SHP77 treated with DMSO at 0.1 percent for 48 hours (cell line): ENCODE results near the gene TAAR5.
"Not testable (repeated sequence)": the region's sequence is repeated elsewhere in the genome, so short reads cannot be mapped to it uniquely, and the experiment has no call there.

Experiments
- DNase-seq: peaks from one replicate; lab custom pipeline; 2025; lab: John Stamatoyannopoulos, UW

Gene TAAR5, protein sequence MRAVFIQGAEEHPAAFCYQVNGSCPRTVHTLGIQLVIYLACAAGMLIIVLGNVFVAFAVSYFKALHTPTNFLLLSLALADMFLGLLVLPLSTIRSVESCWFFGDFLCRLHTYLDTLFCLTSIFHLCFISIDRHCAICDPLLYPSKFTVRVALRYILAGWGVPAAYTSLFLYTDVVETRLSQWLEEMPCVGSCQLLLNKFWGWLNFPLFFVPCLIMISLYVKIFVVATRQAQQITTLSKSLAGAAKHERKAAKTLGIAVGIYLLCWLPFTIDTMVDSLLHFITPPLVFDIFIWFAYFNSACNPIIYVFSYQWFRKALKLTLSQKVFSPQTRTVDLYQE

DNA sequence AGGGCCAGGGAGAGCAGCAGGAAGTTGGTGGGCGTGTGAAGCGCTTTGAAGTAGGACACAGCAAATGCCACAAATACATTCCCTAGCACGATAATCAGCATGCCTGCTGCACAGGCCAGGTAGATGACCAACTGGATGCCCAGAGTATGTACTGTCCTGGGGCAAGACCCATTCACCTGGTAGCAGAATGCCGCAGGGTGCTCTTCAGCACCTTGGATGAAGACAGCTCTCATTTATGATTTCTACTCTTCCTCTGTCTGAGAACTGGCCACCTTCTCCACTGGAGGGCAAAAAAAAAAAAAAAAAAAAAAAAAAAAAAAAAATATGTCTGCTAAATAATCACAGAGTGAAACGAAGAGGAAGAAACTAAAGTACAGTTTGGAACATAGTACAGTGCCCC is at the start of gene TAAR5:
Gene TAAR5 (minus strand): TSS at position 288 of the 400 bp plus-strand sequence. CDS start 55 bp downstream, at position 233.
- DNase-seq, result no peak

DNA sequence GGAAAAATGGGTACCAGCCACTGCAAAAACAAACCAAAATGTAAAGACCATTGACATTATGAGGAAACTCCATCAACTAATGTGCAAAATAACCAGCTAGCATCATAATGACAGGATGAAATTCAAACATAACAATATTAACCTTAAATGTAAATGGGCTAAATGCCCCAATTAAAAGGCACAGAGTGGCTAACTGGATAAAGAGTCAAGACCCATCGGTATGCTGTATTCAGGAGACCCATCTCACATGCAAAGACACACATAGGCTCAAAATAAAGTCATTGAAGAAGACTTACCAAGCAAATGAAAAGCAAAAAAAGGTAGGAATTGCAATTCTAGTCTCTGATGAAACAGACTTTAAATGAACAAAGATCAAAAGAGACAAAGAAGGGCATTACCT is 47.6 kb upstream of the TAAR5 start:
- not testable (repeated sequence) for DNase-seq

DNA sequence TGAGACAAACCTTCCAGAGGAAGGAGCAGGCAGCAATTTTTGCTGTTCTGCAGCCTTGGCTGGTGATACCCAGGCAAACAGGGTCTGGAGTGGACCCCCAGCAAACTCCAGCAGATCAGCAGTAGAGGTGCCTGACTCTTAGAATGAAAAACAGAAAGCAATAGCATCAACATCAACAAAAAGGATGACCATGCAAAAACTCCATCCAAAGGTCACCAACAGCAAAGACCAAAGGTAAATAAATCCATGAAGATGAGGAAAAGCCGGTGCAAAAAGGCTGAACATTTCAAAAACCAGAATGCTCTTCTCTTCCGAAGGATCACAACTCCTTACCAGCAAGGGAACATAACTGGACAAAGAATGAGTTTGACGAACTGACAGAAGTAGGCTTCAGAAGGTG is 46.4 kb upstream of the TAAR5 start:
- DNase-seq, result not testable (repeated sequence)

DNA sequence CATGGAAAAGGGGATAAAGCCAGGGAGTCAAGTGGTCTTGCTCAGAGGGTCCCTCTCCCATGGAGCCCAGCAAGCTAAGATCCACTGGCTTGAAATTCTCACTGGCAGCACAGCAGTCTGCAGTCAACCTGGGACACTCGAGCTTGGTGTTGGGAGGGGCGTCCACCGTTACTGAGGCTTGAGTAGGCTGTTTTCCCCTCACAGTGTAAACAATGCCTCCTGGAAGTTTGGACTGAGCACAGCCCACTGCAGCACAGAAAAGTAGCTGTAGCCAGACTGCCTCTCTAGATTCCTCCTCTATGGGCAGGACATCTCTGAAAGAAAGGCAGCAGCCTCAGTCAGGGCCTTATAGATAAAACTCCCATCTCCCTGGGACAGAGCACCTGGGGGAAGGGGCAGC is 45.7 kb upstream of the TAAR5 start:
- not testable (repeated sequence) for DNase-seq

DNA sequence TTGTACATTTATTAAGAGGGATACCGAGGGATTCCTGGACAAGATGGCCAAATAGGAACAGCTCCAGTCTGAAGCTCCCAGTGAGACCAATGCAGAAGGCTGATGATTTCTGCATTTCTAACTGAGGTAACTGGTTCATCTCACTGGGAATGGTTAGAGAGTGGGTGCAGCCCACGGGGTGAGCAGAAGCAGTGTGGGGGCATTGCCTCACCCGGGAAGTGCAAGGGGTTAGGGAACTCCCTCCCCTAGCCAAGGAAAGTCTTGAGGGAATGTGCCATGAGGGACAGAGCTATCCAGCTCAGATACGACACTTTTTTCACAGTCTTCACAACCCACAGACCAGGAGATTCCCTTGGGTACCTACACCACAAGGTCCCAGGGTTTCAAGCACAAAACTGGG is 45.3 kb upstream of the TAAR5 start:
- no peak for DNase-seq

DNA sequence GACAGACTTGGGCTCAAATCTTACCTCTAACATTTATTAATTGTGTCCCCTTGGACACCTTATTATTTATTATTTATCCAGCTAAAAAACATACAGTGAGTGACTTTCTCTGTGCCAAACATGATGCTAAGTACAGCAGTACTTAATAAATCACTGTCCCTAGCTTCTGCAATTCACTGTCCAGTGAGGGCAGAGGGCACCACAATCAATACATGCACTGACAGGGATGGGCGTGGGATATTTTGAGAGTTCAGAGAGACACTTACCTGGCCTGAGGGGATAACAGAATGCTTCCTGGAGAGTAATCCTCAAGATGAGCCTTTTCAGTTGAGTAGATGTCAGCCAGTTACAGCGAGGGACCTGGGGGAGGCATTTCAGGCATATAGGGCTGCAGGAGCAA is 43.8 kb upstream of the TAAR5 start:
- no peak for DNase-seq

DNA sequence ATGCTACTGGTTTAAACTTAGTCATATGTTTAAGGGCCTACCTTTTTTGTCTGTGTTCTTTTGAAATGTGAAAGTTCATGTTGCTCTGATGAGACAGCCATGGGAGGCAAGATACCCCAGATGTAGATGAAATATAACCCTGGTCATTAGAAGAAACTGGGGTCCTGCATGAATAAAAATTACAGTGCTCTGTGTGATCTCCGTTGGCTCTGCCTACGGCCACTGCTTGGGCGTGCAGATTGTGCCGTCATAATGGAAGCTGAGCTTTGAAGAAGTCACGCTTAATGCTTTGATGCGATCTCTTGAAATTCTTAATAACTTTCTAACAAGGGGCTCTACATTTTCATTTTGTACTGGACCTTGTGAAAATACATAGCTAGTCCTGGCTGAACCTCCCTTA is 34.6 kb upstream of the TAAR5 start, which contains the start of gene TAAR2:
Gene TAAR2 (minus strand): TSS at position 101 of the 400 bp plus-strand sequence. CDS start 0 bp downstream, at position 101.
- DNase-seq, result no peak

DNA sequence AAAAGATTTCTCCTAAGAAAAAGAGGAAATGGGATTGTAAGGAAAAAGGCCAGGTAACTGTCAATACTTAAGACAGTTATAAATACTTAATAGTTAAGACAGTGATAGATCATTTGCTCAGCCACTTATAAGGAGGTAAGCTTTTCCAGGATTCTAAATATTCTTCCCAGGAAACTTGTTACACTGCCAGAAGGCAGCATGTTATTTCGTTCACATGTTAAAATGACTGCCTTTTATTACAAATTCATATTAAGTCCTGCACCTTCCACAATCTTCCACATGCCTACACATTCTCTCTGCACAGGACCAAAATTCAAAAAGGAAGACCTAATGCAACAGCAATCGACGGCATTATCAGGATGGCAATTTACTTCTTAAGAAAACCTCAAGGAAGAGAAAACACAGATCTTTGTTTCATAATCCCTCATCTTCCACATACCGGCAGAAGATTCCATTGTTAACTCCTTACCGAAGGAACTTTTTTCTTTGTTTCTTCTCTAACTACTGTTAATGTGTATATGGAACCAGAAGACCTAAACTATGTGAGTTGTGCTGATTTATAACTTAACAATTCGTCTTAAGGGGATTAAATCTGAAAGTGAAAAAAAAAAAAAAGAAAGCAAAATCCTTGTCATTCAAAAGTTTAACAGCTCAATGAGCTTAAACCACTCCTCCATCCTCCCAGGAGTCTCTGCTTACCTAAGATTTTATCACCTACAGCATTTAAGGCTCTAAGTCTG is 33.7 kb upstream of the TAAR5 start:
- no peak for DNase-seq

DNA sequence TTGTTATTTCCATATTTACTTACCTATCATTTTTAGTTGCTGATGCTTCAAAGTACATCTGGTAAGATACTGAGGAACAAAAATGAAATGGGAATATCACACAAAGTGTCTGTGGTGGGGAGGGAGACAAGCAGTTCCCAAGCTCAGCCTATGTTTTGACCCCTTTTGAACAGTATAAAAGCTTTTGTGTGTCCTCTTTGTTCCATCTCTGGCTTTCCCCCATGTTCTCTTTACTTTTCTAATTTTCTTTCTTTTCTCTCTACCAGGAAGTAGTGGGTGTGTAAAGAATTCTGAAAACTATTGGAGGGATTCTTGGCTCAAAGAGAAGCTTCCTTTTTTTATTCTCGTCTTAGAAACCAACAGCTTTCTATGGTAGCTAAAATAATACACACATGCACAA is 27.1 kb upstream of the TAAR5 start:
- no peak for DNase-seq

DNA sequence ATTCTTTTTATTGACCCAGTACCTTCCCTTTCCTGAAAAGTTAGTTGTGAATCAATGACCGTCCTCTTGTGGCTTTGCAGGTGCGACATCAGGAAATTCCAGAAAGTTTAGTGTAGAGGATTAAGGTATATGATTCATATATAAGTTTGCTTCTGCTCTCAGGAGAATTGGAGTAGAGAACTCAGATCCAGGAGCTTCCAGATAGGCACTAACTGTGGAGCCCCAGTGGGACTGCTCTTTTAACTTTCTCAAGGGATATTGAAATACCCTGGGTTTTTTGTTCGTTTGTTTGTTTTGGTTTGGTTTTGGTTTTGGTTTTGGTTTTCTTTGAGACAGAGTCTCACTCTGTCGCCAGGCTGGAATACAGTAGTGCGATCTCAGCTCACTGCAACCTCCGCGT is 25.0 kb upstream of the TAAR5 start:
- DNase-seq, result no peak

DNA sequence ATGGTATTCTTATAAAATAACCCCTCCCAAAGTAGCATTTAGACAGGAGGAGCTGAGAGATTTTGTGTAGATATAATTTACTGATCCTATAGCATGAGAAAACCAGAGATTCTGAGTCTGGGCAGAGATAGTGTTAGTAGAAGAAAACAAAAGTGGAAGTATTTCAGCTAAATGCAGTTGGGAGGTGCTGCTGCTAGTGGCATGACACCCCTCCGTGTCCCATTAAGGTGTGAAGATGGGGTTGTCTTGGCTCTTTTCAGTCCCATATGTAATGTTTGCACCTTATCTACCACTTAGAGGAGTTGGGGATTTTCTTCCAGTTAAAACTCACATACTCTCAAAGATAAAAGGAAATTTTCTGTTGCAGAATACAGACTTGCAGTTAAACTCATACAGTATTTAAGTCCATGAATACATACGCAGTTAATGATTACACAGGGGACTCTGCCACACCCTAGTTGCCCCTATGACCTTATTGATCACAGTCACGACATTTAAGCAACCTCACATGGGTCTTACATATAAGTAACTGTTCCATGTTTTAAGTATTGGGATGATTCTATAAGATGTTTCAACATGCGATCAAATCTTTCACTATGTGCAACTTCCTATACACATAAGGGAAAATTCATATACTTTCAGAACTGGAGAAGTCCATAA is 23.0 kb upstream of the TAAR5 start:
- DNase-seq, result no peak

DNA sequence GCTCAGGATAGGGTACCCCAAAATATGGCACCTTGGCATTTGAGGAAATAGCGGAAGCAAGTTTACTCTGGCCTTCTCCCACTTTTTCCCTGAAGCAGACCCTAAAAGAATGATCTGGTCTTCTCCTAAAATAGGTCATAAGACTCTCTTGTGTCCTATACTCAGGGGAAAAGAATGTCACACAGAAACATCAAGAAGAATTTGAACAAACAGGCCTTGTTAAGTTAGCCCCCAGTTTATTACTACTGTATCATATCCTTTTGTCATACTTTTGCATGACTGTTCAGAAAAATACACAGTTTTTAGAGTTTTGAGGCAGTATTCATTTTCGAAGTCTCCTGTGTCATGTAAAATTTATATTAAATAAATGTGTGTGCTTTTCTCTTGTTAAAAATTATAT is 22.1 kb upstream of the TAAR5 start:
- DNase-seq, result no peak

DNA sequence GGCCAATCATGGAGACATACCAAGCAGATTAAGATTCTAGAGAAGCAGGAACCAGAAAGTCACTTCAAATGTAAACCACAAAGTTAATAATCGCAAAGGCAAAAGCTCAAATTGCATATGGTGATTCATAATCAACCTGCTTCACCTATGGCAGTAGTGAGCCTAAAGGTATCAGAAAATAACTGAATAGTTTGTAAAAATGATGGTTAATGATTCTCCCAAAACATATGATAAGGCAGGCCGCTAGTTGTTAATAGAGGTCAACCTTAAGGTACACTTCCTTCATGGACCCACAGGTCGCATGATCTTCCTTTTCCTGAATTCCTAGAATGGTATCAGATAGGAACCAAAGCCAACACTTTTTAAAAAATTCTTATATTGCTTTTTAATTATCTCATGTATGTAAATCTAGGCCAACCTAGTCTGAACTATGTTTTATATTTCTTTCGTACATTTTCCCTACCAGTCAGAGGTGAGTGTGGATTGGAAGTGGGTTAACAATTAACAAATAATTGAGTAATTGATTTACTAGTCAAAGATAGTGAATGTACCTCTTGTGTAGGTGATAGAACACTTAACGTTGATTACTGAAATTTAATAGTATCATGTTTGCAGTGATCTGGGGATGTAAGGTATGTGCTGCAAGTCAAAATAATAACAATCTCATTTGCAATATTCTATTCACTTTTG is 18.1 kb upstream of the TAAR5 start:
- no peak for DNase-seq

DNA sequence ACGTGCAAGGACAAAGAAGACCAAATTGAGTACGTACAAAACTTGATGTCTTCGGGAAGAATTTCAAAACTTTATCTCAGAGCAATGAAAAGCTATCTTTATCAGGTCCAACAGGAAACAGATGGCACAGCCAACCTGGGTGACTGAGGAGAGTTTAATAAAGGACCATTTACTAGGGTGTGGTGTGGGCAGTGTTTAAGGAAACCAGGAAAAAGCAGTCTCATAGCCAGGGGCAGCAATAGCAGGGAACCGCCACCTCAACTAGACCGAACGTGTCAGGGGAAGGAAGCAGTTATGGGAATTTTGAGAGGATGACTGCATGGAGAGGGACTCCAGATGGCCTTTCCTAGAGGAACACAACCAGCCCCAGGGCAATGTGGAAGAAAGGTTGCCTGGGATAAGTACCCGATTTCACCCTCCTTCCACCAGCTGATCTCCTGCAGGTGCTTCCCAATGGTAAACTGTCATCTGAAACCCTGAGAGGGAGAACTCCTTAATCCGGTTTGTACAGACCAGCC is 15.2 kb upstream of the TAAR5 start:
- no peak for DNase-seq

DNA sequence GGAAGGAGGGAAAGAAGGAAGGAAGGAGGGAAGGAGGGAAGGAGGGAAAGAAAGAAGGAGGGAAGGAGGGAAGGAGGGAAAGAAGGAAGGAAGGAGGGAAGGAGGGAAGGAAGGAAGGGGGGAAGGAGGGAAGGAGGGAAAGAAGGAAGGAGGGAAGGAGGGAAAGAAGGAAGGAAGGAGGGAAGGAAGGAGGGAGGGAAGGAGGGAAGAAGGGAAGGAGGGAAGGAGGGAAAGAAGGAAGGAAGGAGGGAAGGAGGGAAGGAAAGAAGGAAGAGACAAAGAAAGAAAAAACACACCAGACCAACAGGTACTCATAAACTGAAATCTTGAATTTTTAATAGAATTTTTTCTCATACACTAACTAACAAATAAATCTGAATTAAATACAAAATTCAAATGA is 11.4 kb upstream of the TAAR5 start:
- DNase-seq, result not testable (repeated sequence)

DNA sequence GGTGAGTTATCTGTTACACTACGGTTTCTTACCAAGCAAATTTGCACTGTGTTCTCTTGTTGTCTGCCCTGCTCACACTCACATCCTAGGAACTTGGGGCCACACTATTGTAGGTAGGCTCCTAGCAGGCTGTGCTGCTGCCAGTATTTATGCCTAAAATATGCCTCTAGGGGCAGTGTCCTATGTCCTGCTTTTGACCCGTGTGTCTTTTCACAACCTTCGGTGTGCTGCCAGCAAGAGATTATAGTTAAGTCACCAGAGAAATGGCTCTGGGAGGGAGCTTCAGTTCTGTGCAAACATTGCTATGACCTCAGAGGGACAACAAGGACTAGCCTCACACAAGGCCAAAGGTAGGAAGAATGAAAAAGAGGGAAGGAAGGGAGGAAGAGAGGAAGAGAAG is 8.9 kb upstream of the TAAR5 start:
- DNase-seq, result peak; percentile 5

DNA sequence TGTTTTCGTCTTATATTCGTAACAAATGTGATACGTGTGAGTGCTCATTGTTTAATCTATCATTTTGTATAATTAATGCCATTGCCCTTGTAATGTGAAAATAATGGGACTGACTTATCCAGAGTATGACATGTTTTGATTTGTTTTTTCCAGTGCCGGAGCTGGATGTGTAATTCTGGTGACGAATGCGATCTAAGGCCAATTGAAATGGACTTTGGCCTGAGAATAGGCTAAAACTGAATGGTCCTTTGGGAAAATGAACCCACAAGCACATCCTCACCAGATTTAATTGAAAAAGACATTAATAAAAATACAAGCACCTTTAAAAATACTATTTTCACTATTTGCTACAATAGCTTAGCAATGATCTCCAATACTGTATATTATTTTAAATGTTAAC is 6.7 kb upstream of the TAAR5 start:
- no peak for DNase-seq

DNA sequence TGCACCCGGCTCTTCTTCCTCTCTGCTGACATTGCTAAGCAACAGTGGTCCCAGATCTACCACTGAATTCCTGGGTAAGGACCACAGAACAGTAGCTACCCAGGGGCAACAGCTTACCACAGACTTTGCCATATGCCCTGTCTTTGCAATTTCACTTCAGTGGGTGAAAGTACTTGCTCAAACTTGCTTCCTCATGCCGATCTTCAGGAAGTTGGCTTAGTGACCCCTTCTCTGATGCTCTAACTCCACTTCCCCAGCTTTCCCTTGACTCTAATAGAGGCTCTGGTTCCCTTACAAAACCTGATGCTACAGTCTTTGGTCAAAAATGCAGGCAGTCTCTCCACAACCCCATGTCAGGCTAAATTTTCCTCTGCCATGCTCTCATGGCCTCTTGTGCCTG is 3.3 kb upstream of the TAAR5 start:
- DNase-seq, result no peak

DNA sequence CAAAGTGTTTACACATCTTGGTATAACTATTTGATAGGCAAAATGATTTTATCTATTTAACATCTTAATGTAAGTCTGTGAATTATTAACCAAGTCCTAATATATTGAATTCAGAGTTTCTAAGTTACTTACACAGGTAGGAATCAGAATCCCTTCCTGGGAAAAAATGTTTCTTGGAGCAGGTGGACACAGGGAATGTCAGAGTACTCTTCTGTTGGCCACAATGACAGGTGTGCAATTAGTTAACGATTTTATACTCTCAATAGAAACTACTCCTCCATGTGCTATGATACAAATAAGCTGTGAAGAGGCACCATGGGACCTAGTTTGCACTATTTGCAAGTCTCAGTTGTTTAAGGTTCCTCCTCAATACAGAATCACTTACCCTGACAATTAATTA is 821 bp upstream of the TAAR5 start:
- no peak for DNase-seq

DNA sequence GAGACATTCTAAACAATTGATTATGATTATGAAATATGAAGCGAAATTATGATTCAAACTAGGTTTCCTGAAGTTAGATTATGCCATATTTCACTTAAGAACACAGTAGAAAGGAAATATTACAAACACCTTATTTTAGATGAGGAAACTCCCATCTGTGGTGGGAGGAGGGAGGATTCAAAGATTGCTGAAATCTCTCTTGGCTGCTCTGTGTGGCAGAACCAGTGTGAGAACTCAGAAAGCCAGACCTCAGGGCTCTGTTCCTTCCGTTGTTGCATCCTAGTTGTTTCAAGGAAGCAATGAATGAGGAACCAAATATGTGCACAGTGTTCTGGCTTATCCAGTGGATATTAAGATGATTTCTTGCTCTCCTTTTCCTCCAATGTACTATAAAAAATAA is 2.1 kb downstream of the TAAR5 start:
- DNase-seq, result no peak

DNA sequence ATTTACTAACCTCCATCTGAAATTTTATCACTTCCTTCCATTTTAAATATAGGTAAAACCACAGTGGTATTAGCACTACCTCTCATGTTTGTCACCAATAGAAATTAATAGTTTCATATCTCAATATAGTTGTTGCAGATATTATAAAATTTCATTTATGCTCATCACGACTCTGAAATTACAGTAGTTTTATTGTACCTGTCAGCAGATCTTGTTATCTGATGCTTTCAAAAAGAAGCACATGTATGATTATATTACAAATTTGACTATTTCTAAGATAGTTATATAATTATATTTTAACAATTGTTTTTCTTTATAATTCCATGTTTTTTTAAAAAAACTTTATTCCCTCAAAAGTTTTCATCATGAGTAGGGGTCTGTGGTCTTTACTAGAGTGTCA is 4.8 kb downstream of the TAAR5 start:
- DNase-seq, result no peak

DNA sequence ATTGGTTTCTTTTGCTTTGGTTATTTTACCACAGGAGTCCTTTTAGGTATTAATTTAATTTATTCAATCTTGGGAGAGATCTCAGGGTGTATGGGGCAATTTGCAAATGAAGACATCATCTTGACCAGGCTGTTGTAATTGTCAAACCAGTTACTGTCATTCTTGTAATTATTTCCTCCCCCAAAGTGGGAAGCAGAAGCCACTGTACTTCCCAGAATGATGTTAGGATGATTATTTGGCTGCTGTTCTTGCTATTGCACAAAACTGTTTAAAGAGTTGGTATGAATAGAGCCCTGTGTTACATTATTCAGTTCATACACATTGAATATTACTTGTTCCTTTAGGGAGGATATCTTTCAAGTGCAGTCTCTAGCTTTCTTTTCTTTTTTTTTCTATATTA is 17.8 kb downstream of the TAAR5 start:
- no peak for DNase-seq
